GM18499 (cell line): ENCODE measurements around the gene SRP9.
"Not testable (repeated sequence)": the region's sequence is repeated elsewhere in the genome, so short reads cannot be mapped to it uniquely, and the experiment has no call there.

ENCODE experiments used
- ATAC-seq: cut with Tn5 transposase; IDR thresholded peaks from one replicate; pipeline ENCODE4 v1.9.1; 2021; ENCODE audit warnings: moderate number of reproducible peaks; ENCODE audit not compliant: insufficient read depth, unreplicated experiment

Gene SRP9

DNA sequence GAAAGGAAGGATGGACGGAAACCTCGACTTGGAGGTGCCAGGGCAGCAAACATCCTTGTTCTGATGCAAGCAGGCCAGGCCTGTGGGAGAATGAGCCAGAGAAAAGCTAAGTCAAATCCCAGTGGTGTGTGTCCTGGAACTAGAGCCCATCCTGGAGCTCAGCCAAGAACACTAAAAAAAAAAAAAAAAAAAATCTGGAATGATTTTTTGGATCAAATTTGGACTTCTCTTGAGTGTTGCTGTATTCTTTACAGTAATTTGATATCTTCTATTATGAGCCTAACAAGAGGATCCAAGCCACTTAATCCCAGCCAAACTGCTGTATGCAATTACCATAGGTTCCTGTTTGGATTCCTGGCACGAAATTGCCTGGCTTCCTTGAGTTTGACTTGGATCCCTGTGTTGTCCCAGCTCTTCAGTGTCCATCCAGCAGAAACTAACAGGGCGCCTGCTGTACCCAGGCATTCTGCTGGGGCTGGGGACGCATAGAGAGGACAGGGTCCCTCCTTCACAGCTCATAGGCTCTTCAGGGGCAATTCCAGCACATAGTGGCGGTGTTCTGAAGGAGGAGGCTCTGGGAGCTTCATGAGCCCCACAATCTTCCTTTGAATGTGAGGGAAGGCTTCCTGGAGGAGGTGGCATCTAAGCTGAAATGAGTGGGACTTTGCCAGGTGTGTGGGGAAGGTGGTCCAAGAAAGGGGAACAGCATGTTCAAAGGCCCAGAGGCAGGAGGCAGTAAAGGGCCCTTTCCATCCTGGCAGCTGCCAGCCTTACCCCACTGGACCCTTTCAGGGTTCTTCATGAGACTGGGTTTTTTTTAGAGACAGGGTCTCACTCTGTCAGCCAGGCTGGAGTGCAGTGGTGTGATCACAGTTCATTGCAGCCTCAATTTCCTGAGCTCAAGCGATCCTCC is 57.0 kb downstream of the SRP9 start:
- no peak for ATAC-seq

DNA sequence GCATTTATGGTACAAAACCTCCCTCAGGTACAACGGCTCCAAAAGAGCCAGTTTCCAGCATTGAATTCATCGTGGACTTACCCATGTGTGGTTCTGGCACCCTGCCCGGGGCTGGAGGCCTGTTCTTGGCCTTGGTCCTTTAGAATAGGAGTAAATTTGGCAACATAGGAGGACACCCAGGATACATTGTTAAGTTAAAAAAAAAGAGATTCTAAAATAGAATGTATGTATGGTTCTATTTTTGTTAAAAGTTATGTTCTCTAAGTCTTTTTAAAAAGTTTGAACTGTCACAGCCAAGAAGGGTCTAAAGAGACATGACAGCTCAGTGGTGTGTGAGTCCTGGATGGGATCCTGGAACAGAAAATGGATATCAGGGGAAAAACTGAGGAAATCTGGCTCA is 58.2 kb downstream of the SRP9 start:
- no peak for ATAC-seq

GRCh38 chr1:225836296-225836695 is 58.7 kb downstream of the SRP9 start:
- not testable (repeated sequence) for ATAC-seq

DNA sequence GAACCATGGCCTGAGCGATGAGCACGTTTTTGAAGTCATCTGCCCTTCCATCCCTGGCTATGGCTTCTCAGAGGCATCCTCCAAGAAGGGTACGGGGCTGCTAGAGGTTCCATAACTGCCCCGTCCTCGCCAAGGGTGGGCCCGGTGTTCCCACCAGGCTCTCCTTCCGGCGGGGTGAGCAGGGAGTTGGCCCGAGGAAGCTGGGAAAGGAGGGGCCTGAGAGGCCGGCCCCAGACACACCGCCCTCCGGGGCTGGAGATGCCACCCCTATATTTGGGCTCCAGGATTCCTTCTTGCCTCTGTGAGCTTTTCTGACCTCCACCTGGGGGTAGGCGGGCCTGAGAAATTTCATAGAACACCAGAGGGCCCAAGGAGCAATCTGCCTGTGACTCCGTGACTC is 61.2 kb downstream of the SRP9 start:
- no peak for ATAC-seq
